Mesenchymal stem cell (in vitro differentiated cells and primary cell): Measurements from ENCODE around the gene MRGPRF.

Source experiments
- DNase-seq: peaks from one replicate; pipeline ENCODE4 v3.0.0-alpha.2; 2013
- H2AFZ ChIP-seq: one replicate; pipeline ENCODE4 v1.6.1; 2013; ENCODE audit warnings: low read depth, mild to moderate bottlenecking, control low read depth, inconsistent platforms, low read length, moderate library complexity
- H2AK5ac ChIP-seq: 2 replicates; pipeline ENCODE4 v1.6.1; 2013; ENCODE audit warnings: low read length, moderate library complexity, mild to moderate bottlenecking, inconsistent platforms; ENCODE audit not compliant: severe bottlenecking
- H2BK120ac ChIP-seq: one replicate; pipeline ENCODE4 v1.6.1; 2013; ENCODE audit warnings: low read depth, mild to moderate bottlenecking, inconsistent platforms, low read length, moderate library complexity
- H2BK12ac ChIP-seq, 2 experiments: one replicate each; pipeline ENCODE4 v1.6.1; 2013; ENCODE audit warnings: inconsistent platforms in 2 of 2, low read length in 2 of 2, mild to moderate bottlenecking in 2 of 2, moderate library complexity in 2 of 2, control low read depth in 1 of 2
- H2BK15ac ChIP-seq: one replicate; pipeline ENCODE4 v1.6.1; 2013; ENCODE audit warnings: mild to moderate bottlenecking, low read depth, inconsistent platforms; ENCODE audit not compliant: poor library complexity, severe bottlenecking
- H2BK5ac ChIP-seq: 2 replicates; pipeline ENCODE4 v1.6.1; 2013; ENCODE audit warnings: low read depth, mild to moderate bottlenecking, low read length, control low read depth, inconsistent platforms; ENCODE audit not compliant: poor library complexity, severe bottlenecking
- H3K14ac ChIP-seq, 2 experiments: one replicate each; pipeline ENCODE4 v1.6.1; 2013; ENCODE audit warnings: inconsistent platforms in 2 of 2, low read length in 2 of 2, control low read depth in 1 of 2, mild to moderate bottlenecking in 1 of 2, moderate library complexity in 1 of 2
- H3K18ac ChIP-seq, 2 experiments: one replicate each; pipeline ENCODE4 v1.6.1; 2013; ENCODE audit warnings: inconsistent platforms in 2 of 2, low read length in 2 of 2, control low read depth in 1 of 2, low read depth in 1 of 2, mild to moderate bottlenecking in 1 of 2
- H3K23ac ChIP-seq, 2 experiments: one replicate each; pipeline ENCODE4 v1.6.1; 2013; ENCODE audit warnings: inconsistent platforms in 2 of 2, low read length in 2 of 2, mild to moderate bottlenecking in 2 of 2, moderate library complexity in 2 of 2, control low read depth in 1 of 2
- H3K27ac ChIP-seq: 2 replicates; pipeline ENCODE4 v1.5.1; 2013; ENCODE audit warnings: mild to moderate bottlenecking, moderate library complexity, low read length, control low read depth, inconsistent platforms; ENCODE audit not compliant: poor library complexity, severe bottlenecking
- H3K27me3 ChIP-seq, 2 experiments: 2 replicates each; pipeline versions ENCODE4 v1.6.1 to v1.7.0; 2013; ENCODE audit warnings: low read length in 2 of 2, mild to moderate bottlenecking in 2 of 2, moderate library complexity in 2 of 2, control low read depth in 1 of 2, inconsistent platforms in 1 of 2; ENCODE audit not compliant: control insufficient read depth in 1 of 2, insufficient read depth in 1 of 2
- H3K36me3 ChIP-seq, 2 experiments: 2 replicates each; pipeline versions ENCODE4 v1.6.1 to v1.7.0; 2013; ENCODE audit warnings: low read length in 2 of 2, control low read depth in 1 of 2, inconsistent platforms in 1 of 2, low read depth in 1 of 2, mild to moderate bottlenecking in 1 of 2; ENCODE audit not compliant: insufficient read depth in 2 of 2, control insufficient read depth in 1 of 2
- H3K4ac ChIP-seq, 2 experiments: one replicate each; pipeline ENCODE4 v1.6.1; 2013; ENCODE audit warnings: inconsistent platforms in 2 of 2, low read length in 2 of 2, mild to moderate bottlenecking in 2 of 2, moderate library complexity in 2 of 2, control low read depth in 1 of 2, low read depth in 1 of 2
- H3K4me1 ChIP-seq: 2 replicates; pipeline ENCODE4 v1.6.1; 2013; ENCODE audit warnings: low read depth, low read length, control low read depth; ENCODE audit not compliant: control insufficient read depth, insufficient read depth
- H3K4me2 ChIP-seq: 2 replicates; pipeline ENCODE4 v1.6.1; 2013; ENCODE audit warnings: low read length, mild to moderate bottlenecking, inconsistent platforms; ENCODE audit not compliant: poor library complexity, severe bottlenecking
- H3K4me3 ChIP-seq, 2 experiments: 2 replicates each; pipeline versions ENCODE4 v1.5.1 to v1.7.0; 2013; ENCODE audit warnings: low read length in 2 of 2, mild to moderate bottlenecking in 2 of 2, control low read depth in 1 of 2, low read depth in 1 of 2; ENCODE audit not compliant: insufficient read depth in 1 of 2
- H3K79me1 ChIP-seq: replicated peaks from 2 replicates; pipeline ENCODE4 v1.6.1; 2013; ENCODE audit warnings: mild to moderate bottlenecking, control low read depth, low read length, inconsistent platforms; ENCODE audit not compliant: poor library complexity, severe bottlenecking
- H3K9ac ChIP-seq: 2 replicates; pipeline ENCODE4 v1.7.0; 2013; ENCODE audit warnings: mild to moderate bottlenecking, low read length, moderate library complexity
- H3K9me3 ChIP-seq: 2 replicates; pipeline ENCODE4 v1.7.0; 2013; ENCODE audit warnings: mild to moderate bottlenecking, low read length; ENCODE audit not compliant: control insufficient read depth
- H4K8ac ChIP-seq: one replicate; pipeline ENCODE4 v1.6.1; 2013; ENCODE audit warnings: inconsistent platforms, mild to moderate bottlenecking, low read length, moderate library complexity
- H4K91ac ChIP-seq: one replicate; pipeline ENCODE4 v1.6.1; 2013; ENCODE audit warnings: mild to moderate bottlenecking, low read length, inconsistent platforms
- WGBS: methylation state at CpG from one replicate; pipeline ENCODE4 v1.1.7; 2013; ENCODE audit warnings: mixed read lengths; 5-methylcytosine and 5-hydroxymethylcytosine counted together

Gene MRGPRF

DNA sequence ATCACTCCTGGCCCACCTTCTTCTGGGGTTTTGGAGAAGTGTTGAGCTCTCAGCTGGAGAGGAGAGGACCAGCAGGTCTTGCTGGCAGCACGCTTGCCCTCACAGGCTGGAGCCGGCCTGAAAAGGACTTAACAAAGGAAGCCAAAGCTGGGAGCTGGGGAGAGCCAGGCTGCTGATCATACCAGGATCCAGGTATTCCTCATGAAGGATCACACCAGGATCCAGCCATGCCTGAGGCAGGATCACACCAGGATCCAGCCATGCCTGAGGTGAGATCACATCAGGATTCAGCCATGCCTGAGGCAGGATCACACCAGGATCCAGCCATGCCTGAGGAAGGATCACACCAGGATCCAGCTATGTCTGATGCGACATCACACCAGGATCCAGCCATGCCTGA, 49.3 kb downstream of the MRGPRF start:
- Histone ChIP-seq H3K9ac (no peak overlapping the region), H4K8ac (no peak overlapping the region), H2BK12ac (no peak overlapping the region), H4K91ac (no peak overlapping the region), H3K27me3 (peaks cover 32 to 42% of the 10 kb centered on the region in 2 experiments), H3K36me3 (no peaks in the 10 kb centered on the region), H2AFZ (no peak overlapping the region), H2BK5ac (no peak overlapping the region), H2BK15ac (no peak overlapping the region), H3K4ac (no peak overlapping the region), H3K18ac (no peak overlapping the region), H3K14ac (no peak overlapping the region), H3K27ac (no peak overlapping the region), H3K4me3 (no peak overlapping the region), H2BK120ac (no peak overlapping the region), H3K4me2 (no peak overlapping the region), H2AK5ac (no peak overlapping the region), H3K79me1 (no peaks in the 10 kb centered on the region), H3K23ac (no peak overlapping the region), H3K4me1 (peaks cover 1% of the 10 kb centered on the region), H3K9me3 (no peaks in the 10 kb centered on the region)
- DNase-seq = no peak
- 91% methylated on average over 3 of the region's 3 CpGs for WGBS

DNA sequence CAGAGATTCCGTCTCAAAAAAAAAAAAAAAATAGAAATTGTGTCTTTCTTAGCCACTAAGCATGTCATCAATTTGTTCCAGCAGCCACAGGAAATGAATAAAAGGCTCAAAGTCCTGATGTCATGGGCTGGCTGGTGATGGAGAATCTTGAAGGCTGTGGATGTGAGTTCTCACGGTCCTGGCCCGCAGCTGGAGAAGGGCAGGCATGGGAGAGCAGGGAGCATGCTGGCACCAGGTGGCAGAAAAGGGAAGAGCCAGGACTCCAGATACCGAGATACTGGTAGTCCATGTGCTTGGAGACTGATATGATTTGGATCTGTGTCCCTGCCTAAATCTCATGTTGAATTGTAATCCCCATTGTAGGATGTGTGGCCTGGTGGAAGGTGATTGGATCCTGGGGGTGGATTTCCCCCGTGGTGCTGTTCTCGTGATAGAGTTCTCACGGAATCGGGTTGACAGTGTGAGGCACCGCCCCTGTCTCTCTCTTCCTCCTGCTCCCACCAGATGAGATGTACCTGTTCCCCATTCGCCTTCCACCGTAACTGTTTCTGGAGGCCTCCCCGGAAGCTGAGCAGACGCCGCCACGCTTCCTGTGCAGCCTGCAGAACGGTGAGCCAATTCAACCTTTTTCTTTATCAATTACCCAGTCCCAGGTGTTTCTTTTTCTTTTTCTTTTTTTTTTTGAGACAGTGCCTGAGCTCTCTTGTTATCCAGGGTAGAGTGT, 50.4 kb downstream of the MRGPRF start:
- peaks cover 21 to 35% of the 10 kb centered on the region in 2 experiments for H3K27me3 ChIP-seq

DNA sequence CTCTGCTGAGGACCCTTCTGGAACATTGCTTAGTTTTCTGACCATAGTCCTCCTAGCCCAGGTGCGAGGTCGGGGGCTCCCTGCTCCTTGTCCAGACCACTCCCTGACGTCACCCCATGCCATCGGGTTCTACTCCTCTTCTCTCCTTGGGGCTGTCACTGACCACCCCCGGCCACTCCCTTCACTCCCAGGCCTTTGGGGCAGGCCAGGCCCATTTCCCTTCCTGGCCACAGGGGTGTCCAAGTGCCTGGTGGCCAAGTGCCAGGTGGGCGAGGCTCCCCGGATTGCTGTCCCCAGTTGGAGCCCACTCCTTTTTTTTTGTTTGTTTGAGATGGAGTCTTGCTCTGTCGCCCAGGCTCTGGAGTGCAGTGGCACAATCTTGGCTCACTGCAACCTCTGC, 51.8 kb downstream of the MRGPRF start:
- H3K9ac ChIP-seq = no peak overlapping the region
- no peaks in the 10 kb centered on the region for H3K36me3 ChIP-seq
- no peak overlapping the region for H2BK12ac ChIP-seq
- 89% methylated on average over 8 of the region's 8 CpGs for WGBS
- no peak overlapping the region for H3K4ac ChIP-seq
- no peak overlapping the region for H3K23ac ChIP-seq
- no peaks in the 10 kb centered on the region for H3K79me1 ChIP-seq
- DNase-seq = no peak
- H4K91ac ChIP-seq = no peak overlapping the region
- no peak overlapping the region for H4K8ac ChIP-seq
- no peak overlapping the region for H3K14ac ChIP-seq
- H2AK5ac ChIP-seq = no peak overlapping the region
- H3K4me1 ChIP-seq = peaks cover 1% of the 10 kb centered on the region
- H2BK120ac ChIP-seq = no peak overlapping the region
- no peaks in the 10 kb centered on the region for H3K9me3 ChIP-seq
- no peak overlapping the region for H2AFZ ChIP-seq
- H3K4me3 ChIP-seq = no peak overlapping the region
- H3K4me2 ChIP-seq = no peak overlapping the region
- H2BK5ac ChIP-seq = no peak overlapping the region
- H2BK15ac ChIP-seq = no peak overlapping the region
- peaks cover 14 to 32% of the 10 kb centered on the region in 2 experiments for H3K27me3 ChIP-seq
- no peak overlapping the region for H3K18ac ChIP-seq
- H3K27ac ChIP-seq = no peak overlapping the region

More for the DNA sequence above, 50.4 kb downstream of the MRGPRF start:
- H3K4me3 ChIP-seq = no peak overlapping the region
- no peak overlapping the region for H2BK120ac ChIP-seq
- no peak overlapping the region for H3K4me2 ChIP-seq
- no peak overlapping the region for H4K8ac ChIP-seq
- H3K27ac ChIP-seq = no peak overlapping the region
- H2BK15ac ChIP-seq = no peak overlapping the region
- H2BK12ac ChIP-seq = no peak overlapping the region
- H3K9ac ChIP-seq = no peak overlapping the region
- H3K36me3 ChIP-seq = no peaks in the 10 kb centered on the region
- DNase-seq = no peak
- H3K14ac ChIP-seq = no peak overlapping the region
- H2BK5ac ChIP-seq = no peak overlapping the region
- H3K18ac ChIP-seq = no peak overlapping the region
- no peak overlapping the region for H3K4ac ChIP-seq
- no peak overlapping the region for H4K91ac ChIP-seq
- 88% methylated on average over 14 of the region's 16 CpGs for WGBS
- H3K9me3 ChIP-seq = no peaks in the 10 kb centered on the region
- no peak overlapping the region for H3K23ac ChIP-seq
- H2AFZ ChIP-seq = no peak overlapping the region
- H2AK5ac ChIP-seq = no peak overlapping the region
- peaks cover 1% of the 10 kb centered on the region for H3K4me1 ChIP-seq
- no peaks in the 10 kb centered on the region for H3K79me1 ChIP-seq

DNA sequence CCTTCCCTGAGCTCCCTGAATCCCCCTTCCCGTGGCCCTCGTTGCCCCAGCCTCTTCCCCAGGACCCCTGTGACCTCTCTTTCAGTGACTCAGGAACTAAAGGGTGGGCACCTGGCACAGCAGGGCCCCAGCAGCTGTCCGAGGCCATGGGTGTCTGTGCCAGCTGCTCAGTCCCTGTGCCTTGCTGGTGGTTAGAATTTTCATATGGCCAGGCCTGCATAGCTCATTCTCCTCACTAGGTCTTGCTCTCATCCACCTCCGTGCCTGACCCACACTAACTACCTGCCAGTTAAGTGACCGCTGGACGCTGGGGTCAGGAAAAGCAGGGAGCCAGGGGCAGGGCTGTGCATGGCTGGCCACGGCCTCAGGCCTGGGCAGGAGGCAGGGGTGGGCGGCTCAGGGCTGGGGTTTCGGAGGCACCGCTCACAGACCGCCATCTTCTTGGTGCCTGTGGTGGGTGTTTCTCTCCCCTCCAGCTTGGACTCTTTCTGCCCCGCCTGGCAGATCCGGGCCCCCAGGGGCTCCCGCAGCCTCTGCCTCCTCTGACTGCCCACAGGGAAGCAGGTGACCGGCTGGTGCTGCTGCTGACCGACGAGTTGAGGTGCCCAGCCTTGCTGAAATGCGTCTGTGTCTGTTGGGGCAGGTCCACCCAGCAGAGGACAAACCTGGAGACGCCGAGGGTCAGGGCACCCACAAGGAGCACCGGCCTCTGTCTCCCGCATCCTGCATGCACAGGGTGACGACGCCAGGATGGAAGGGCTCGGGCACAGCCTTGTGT, 52.6 kb downstream of the MRGPRF start:
- H3K4me1 ChIP-seq = peaks cover 3% of the 10 kb centered on the region
- H4K91ac ChIP-seq = no peak overlapping the region
- H2BK5ac ChIP-seq = no peak overlapping the region
- no peak overlapping the region for H4K8ac ChIP-seq
- no peaks in the 10 kb centered on the region for H3K9me3 ChIP-seq
- no peak overlapping the region for H3K18ac ChIP-seq
- H3K27ac ChIP-seq = no peak overlapping the region
- H3K36me3 ChIP-seq = no peaks in the 10 kb centered on the region
- no peak overlapping the region for H3K9ac ChIP-seq
- no peaks in the 10 kb centered on the region for H3K79me1 ChIP-seq
- H2BK15ac ChIP-seq = no peak overlapping the region
- H3K4me3 ChIP-seq = no peak overlapping the region
- H3K23ac ChIP-seq = no peak overlapping the region
- no peak overlapping the region for H2BK120ac ChIP-seq
- no peak overlapping the region for H2AK5ac ChIP-seq
- H2BK12ac ChIP-seq = no peak overlapping the region
- DNase-seq = no peak
- peaks cover 11 to 27% of the 10 kb centered on the region in 2 experiments for H3K27me3 ChIP-seq
- H3K4ac ChIP-seq = no peak overlapping the region
- H2AFZ ChIP-seq = no peak overlapping the region
- H3K14ac ChIP-seq = peak overlapping the region in 1 of 2 experiments; percentile 26
- 89% methylated on average over 25 of the region's 25 CpGs for WGBS
- no peak overlapping the region for H3K4me2 ChIP-seq
